Measurements from ENCODE around the gene TSLP.

TSLP gene

DNA sequence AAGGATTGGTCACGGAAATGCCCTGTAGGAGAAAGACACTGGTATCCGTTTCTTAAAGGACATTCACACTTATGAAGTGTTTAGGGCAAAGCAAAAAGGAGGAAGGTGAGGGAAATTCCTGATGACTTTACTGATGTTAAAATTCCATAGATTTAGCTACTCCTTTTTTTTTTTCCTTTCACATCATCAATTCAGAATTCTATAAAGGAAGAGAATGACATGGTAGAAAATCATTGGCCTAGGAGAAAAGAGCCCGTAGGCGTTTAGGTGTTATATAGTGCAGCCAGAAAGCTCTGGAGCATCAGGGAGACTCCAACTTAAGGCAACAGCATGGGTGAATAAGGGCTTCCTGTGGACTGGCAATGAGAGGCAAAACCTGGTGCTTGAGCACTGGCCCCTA is at the start of gene TSLP:
Gene TSLP, plus strand, starts transcription at position 301 of the 400 bp plus-strand sequence. CDS start 178 bp downstream, outside the sequence.
- peaks cover 69% of the 10 kb centered on the region for H3K27me3 Mint-ChIP-seq
- peaks cover 2% of the 10 kb centered on the region for H3K36me3 Mint-ChIP-seq
- peaks cover 40% of the 10 kb centered on the region for H3K4me1 Mint-ChIP-seq
- no peak within 1 kb of the TSS for H3K27ac Mint-ChIP-seq
- no peaks in the 10 kb centered on the region for H3K9me3 Mint-ChIP-seq
- H3K4me3 Mint-ChIP-seq: peak within 1 kb of the TSS; percentile 95

DNA sequence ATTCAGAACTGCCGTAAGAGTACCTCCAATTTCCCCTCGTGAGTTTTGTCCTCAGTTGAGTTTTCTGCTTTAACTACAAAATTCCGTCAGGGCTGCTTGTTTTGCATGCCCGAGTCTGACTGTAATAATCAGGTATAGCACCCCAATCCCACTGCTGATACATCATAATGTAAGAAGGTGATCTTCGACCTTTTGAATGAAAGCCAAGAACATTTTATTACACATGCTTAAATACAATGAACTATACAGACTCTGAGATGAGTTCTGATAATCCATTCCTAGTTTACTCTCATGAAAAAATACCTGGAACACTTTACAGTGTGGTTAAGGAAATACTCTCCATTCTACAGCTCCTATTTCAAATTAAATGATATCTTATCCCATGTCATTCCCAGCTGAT is 49.2 kb upstream of the TSLP start:
- Mint-ChIP-seq H3K9me3 (no peaks in the 10 kb centered on the region), H3K36me3 (no peaks in the 10 kb centered on the region), H3K4me3 (no peak overlapping the region), H3K27me3 (peaks cover 5% of the 10 kb centered on the region), H3K27ac (no peak overlapping the region), H3K4me1 (no peaks in the 10 kb centered on the region)

DNA sequence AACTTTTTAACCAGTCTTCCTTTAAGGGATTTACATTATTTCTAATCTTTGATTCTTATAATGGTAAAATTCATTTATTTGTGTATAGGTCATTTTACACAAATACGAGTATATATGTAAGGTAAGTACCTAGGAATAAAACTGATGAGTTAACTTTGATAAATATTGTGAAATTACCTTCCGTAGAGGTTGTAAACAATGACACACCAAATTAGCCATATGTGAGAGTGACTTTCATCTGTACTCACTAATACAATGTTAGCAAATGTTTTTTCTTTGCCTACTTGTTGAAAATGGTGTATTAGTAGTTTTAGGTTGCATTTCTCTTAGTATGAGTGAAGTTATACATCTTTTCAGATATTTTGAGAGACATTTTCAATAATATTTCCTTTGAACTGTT is 42.6 kb upstream of the TSLP start:
- no peak overlapping the region for H3K4me3 Mint-ChIP-seq
- H3K4me1 Mint-ChIP-seq: no peaks in the 10 kb centered on the region
- H3K27me3 Mint-ChIP-seq: peaks cover 5% of the 10 kb centered on the region
- no peaks in the 10 kb centered on the region for H3K36me3 Mint-ChIP-seq
- no peaks in the 10 kb centered on the region for H3K9me3 Mint-ChIP-seq
- H3K27ac Mint-ChIP-seq: no peak overlapping the region

DNA sequence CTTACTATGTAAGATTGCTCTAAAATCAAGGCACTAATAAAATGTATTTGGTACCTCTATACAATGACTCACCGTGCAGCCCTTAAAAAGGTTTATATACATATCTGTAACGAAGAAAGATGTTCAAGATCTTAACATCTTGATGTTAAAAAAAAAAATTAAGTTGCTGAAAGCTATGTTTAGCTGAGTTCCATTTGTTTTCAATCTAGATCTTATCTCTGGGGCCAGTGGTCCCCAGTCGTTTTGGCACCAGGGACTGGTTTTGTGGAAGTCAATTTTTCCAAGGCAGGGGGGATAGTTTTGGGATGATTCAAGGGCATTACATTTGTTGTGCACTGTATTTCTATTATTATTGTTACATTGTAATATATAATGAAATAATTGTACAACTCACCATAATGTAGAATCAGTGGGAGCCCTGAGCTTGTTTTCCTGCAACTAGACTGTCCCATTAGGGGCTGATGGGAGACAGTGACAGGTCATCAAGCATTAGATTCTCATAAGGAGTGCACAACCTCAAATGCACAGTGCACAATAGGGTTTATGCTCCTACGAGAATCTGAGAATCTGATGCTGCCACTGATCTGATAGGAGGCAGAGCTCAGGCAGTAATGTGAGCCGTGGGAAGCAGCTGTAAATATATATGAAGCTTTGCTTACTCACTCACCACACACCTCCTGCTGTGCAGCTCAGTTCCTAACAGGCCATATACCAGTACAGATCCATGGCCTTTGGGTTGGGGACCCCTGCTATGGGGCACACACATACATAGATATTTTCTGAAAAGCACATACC is 27.6 kb upstream of the TSLP start:
- H3K9me3 Mint-ChIP-seq: no peaks in the 10 kb centered on the region
- no peaks in the 10 kb centered on the region for H3K4me1 Mint-ChIP-seq
- H3K27ac Mint-ChIP-seq: no peak overlapping the region
- H3K27me3 Mint-ChIP-seq: peaks cover 4% of the 10 kb centered on the region
- H3K4me3 Mint-ChIP-seq: no peak overlapping the region
- no peaks in the 10 kb centered on the region for H3K36me3 Mint-ChIP-seq

DNA sequence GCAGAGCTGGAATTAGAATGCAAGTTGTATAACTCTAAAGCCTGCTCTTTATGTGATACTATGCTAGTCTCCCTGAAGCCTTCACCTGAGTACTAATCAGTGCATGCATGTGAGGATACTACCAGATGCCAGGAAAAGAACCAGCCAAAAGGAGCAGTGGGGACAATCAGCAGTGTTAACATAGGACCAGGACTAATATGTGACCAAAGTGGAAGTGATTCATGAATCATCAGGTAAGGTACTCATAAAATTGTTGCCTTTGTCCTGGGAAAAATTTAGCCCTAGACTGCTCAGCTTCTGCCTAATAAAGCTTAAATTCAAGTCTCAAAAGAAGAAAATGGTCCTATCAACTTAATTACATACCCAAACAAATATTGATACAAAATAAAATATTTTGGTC is 13.4 kb upstream of the TSLP start:
- H3K27me3 Mint-ChIP-seq: peaks cover 49% of the 10 kb centered on the region
- H3K4me3 Mint-ChIP-seq: no peak overlapping the region
- peaks cover 2% of the 10 kb centered on the region for H3K36me3 Mint-ChIP-seq
- H3K9me3 Mint-ChIP-seq: peaks cover 11% of the 10 kb centered on the region
- H3K27ac Mint-ChIP-seq: no peak overlapping the region
- no peaks in the 10 kb centered on the region for H3K4me1 Mint-ChIP-seq

DNA sequence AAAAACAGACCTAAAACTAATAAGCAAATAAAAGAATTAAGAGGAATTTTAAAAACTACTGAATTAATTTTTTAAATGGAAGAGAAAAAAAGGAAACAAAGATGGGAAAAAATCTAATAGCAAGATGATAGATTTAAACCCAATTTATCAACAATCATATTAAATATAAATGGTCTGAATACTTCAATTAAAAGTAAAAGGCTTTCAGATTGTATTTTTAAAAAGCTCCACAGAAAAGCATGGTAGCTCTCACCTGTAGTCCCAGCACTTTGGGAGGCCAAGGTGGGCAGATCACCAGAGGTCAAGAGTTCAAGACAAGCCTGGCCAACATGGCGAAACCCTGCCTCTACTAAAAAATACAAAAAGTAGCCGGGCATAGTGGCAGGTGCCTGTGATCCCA is 11.3 kb upstream of the TSLP start:
- Mint-ChIP-seq H3K27me3 (peaks cover 39% of the 10 kb centered on the region), H3K4me1 (no peaks in the 10 kb centered on the region), H3K9me3 (peaks cover 11% of the 10 kb centered on the region), H3K27ac (no peak overlapping the region), H3K4me3 (no peak overlapping the region), H3K36me3 (peaks cover 2% of the 10 kb centered on the region)

DNA sequence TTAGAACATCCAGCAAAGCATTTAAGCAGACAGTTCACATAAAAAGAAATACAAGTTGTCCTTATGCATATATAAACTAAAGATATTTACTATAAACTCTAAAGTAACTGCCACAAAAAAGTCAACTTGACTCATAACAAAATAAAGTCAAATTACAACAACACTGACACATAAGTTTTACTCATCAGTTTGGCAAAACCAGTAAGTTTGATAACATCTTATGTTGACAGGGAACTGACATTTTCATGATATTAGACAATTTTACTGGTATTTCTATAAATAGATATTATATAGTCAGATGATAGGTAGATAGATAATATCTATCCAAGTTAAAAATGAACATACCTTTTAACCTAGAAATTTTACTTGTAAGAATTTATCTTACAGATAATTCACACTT is 9.9 kb upstream of the TSLP start:
- no peak overlapping the region for H3K4me3 Mint-ChIP-seq
- no peak overlapping the region for H3K27ac Mint-ChIP-seq
- H3K36me3 Mint-ChIP-seq: peaks cover 2% of the 10 kb centered on the region
- H3K27me3 Mint-ChIP-seq: peaks cover 42% of the 10 kb centered on the region
- peaks cover 11% of the 10 kb centered on the region for H3K9me3 Mint-ChIP-seq
- no peaks in the 10 kb centered on the region for H3K4me1 Mint-ChIP-seq

DNA sequence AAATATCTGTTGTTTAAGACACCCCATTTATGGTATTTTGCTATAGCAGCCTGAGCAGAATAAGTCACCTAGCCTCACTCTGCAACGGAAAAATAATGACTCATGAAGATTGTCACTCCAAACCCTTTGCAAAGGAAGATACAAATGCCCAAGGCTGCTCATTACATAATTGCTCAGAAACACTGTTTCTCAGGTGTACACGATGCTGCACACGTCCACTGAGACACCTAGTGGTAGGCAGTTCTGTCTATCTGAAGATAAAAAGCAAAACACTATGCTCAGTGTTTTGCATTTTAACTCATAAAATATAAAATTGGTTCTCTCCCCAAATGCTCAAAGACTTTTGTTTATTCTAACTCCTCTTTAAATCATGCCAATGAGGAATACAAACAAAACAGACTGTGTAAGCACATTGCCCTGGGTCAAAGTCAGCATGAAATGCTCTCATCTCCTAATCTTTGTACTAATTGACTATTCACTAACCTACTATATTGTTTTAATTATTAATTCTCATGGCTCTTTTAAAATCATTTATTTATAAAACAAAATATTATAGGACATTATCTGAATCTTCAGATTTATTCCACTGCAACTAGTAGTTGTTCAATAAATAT is 7.7 kb upstream of the TSLP start:
- Mint-ChIP-seq H3K27ac (no peak overlapping the region), H3K27me3 (peaks cover 40% of the 10 kb centered on the region), H3K4me1 (no peaks in the 10 kb centered on the region), H3K4me3 (no peak overlapping the region), H3K9me3 (peaks cover 7% of the 10 kb centered on the region), H3K36me3 (peaks cover under 1% of the 10 kb centered on the region)

DNA sequence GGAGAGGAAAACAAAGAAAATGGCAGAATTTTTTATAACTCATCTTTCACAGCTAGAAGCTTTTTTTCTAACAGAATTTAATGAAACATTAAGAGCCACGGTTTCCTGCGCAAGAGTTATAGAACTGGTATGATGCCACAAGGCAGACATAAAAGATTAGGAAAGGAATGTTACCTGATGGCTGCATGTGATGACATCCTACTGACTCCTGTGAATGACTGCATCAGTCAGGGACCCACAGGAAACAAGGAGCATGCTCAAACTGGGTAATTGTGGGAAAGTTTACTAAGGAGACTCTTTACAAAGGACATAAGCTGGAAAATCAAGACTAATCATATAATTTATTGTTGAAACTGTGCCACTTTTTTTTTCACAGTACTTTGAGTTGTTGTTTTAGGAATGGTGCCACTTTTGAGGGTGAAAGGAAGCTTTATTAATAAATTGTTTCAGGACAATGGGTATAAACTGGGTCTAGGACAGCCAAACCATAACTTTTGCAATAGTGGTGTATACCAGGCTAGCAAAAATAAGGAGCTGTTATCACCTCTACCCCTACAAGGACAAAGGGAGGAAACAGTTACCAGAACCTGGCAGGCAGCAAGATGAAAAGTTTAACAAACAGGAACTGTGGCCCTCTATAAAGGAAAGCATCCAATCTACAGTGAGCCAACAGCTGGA is 5.1 kb upstream of the TSLP start:
- Mint-ChIP-seq H3K27me3 (peaks cover 52% of the 10 kb centered on the region), H3K36me3 (no peaks in the 10 kb centered on the region), H3K9me3 (no peaks in the 10 kb centered on the region), H3K27ac (no peak overlapping the region), H3K4me3 (no peak overlapping the region), H3K4me1 (peaks cover 12% of the 10 kb centered on the region)

DNA sequence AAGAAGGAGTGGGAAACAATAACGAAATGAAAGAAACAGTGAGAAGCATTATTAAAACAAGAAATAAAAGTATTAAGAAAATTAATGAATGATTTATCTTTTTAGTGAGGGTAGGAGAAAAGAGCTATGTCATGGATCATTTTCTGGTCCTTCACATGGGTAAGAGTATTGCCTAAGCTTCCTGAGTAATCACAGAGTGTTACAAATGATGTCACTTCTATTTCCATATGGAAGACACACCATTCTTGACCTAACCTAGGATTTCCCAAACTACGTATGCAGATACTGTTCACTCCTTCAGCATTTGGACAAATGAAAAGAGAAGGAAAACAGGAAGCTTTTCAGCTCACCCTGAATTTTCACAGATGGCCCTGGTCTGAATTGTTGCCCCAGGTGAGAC is 3.3 kb upstream of the TSLP start:
- H3K9me3 Mint-ChIP-seq: no peaks in the 10 kb centered on the region
- H3K27ac Mint-ChIP-seq: no peak overlapping the region
- no peaks in the 10 kb centered on the region for H3K36me3 Mint-ChIP-seq
- H3K27me3 Mint-ChIP-seq: peaks cover 64% of the 10 kb centered on the region
- peaks cover 24% of the 10 kb centered on the region for H3K4me1 Mint-ChIP-seq
- H3K4me3 Mint-ChIP-seq: no peak overlapping the region

DNA sequence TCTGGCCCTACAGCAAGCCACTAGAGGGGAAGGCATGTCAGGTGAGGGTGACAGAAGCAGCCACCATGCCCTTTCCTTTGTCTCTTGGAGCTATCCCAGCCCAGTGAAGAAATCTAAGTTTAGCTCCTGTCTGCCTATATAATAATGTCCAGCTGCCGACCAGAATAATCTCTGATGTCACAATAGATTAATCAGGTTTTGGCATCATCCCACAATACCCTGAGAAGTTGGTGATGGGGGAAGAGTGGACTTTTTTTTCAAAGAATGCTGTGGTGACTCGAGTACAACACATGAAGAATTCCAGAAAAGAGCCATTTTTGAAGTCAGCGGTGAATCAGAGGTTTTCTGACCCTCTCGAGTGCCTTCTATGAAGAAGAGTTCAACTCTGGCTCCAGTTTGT is 1.7 kb upstream of the TSLP start:
- H3K27ac Mint-ChIP-seq: no peak overlapping the region
- peaks cover 72% of the 10 kb centered on the region for H3K27me3 Mint-ChIP-seq
- peaks cover 34% of the 10 kb centered on the region for H3K4me1 Mint-ChIP-seq
- H3K9me3 Mint-ChIP-seq: no peaks in the 10 kb centered on the region
- peaks cover 2% of the 10 kb centered on the region for H3K36me3 Mint-ChIP-seq
- no peak overlapping the region for H3K4me3 Mint-ChIP-seq

DNA sequence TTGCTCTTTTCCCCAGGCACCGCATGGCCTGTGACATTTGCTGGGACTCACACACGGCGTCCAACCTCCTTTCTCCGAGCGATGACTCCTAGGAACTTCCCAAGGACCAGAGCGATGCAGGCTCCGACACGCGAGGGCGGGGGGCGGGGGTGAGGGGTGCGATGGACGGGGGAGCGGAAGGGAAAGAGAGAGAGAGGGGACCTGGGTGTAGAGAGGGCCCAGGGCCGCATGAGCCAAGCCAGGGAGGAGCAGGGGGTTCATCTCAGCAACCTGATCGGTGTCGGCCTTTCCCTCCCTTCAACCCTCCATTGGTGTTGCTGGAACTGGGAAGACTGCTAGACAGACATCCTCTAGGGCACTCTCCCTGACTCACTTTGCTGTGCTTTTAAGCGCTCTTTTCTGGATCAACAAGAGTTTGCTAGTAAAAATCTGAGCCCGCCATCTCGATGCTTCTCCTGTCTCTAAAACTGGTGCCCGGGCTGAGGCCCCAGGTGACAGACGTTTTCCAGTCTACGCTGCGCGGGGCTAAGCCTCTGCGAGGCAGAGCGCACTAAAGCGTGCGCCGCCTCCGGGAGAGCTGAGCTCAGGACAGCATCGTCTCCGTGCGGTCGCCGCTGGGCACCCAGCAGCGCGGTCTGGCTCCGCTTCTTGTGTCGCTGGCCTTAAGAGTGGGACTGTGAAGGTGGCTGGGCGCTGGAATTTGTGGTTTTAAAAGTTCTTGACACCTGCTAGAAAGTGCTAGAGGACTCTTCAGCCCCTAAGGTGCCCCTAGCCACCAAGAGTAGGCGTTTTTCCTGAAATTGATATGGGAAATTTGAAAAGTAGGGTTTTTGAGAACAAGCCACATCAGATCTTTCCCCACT is 1.0 kb upstream of the TSLP start:
- Mint-ChIP-seq H3K36me3 (peaks cover 2% of the 10 kb centered on the region), H3K27ac (no peak overlapping the region)

DNA sequence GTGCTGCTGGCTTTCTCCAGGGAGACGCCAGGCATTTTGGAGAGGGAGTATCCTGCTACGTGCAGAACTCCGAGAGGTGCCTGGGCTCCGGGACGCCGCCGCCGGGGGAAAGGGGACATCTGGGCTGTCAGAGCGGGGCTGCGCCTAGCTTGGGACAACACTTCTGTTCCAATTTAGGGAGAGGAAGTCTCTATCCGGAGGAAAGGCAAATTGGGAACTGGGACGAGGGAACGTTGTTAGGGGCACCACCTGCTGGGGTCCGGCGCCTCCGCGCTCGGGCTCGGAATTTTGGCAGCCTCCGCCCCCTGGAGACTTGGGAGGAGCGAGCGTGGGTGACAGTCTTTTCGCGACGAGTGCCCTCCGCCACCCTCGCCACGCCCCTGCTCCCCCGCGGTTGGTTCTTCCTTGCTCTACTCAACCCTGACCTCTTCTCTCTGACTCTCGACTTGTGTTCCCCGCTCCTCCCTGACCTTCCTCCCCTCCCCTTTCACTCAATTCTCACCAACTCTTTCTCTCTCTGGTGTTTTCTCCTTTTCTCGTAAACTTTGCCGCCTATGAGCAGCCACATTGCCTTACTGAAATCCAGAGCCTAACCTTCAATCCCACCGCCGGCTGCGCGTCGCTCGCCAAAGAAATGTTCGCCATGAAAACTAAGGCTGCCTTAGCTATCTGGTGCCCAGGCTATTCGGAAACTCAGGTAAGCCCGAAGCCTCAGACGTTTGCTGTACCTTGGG is 1.6 kb downstream of the TSLP start:
- peak overlapping the region; percentile 95 for H3K4me3 Mint-ChIP-seq
- peaks cover 40% of the 10 kb centered on the region for H3K4me1 Mint-ChIP-seq
- peak overlapping the region; percentile 81 for H3K27ac Mint-ChIP-seq
- H3K9me3 Mint-ChIP-seq: no peaks in the 10 kb centered on the region
- peaks cover 57% of the 10 kb centered on the region for H3K27me3 Mint-ChIP-seq
- peaks cover 2% of the 10 kb centered on the region for H3K36me3 Mint-ChIP-seq

More for the DNA sequence above, 1.0 kb upstream of the TSLP start:
- Mint-ChIP-seq H3K4me3 (peak overlapping the region; percentile 34), H3K27me3 (peaks cover 74% of the 10 kb centered on the region), H3K4me1 (peaks cover 37% of the 10 kb centered on the region), H3K9me3 (no peaks in the 10 kb centered on the region)

DNA sequence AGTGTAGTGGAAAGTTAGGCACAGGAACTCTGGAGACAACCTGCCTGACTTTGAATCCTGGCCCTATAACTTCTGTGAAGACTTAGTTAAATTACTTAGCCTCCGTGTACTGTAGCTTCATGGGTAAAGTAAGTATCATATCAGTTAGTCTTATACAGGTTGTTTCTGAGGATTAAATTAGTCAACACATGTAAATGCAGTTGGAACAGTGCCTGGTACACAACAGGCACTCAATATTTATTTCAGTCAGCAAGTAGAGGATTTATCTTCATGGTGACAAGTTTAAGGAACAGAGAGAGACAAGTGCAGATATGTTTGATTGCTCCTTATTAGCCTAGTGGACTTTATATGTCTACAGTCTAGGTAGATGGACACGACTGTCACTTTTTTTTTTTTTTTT is 2.7 kb downstream of the TSLP start:
- Mint-ChIP-seq H3K27ac (no peak overlapping the region), H3K4me3 (peak overlapping the region; percentile 95), H3K27me3 (peaks cover 55% of the 10 kb centered on the region), H3K4me1 (peaks cover 40% of the 10 kb centered on the region), H3K36me3 (peaks cover 2% of the 10 kb centered on the region), H3K9me3 (no peaks in the 10 kb centered on the region)

DNA sequence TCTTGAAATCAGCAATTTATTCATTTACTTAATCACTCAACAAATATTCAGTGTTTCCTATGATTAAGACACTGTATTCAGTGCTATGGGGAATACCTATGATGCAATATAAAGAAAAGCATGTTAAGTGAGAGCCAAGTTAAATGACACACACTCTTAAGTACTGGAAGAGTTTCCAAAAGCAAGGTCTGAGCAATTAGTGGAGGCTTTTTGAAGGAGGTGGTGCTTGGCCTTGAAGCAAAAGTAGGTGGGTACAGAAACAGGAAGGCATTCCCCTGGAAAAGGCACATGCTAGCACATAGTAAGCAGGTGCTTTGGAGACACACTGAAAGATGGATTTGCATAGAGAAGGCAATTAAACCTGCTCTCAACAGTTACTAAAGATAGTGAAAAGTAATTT is 4.0 kb downstream of the TSLP start:
- Mint-ChIP-seq H3K36me3 (peaks cover 2% of the 10 kb centered on the region), H3K27ac (peak overlapping the region; percentile 14), H3K4me3 (no peak overlapping the region), H3K4me1 (peaks cover 35% of the 10 kb centered on the region), H3K27me3 (peaks cover 47% of the 10 kb centered on the region), H3K9me3 (no peaks in the 10 kb centered on the region)

Measured in activated naive CD4-positive, alpha-beta T cell treated with anti-CD3 and anti-CD28 coated beads, Interleukin-2, amount 50 U/mL, for 24 hours (primary cell).